ENCODE measurements around the gene DRAXIN.

DNA sequence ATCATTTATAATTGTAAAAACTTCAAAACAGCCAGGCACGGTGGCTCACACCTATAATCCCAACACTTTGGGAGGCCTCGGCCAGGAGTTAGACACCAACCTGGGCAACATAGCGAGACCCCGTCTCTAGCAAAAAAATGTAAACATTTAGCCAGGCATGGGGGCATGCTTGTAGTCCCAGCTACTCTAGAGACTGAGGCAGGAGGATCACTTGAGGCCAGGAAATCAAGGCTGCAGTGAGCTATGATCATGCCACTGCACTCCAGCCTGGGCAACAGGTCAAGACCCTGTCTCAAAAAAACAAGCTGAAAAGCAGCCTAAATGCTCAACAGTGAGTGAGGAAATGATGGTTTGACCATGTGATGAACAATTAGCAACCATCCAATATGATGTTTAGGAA, 77.8 kb downstream of the DRAXIN start:
- TF ChIP-seq, protein P1, sequence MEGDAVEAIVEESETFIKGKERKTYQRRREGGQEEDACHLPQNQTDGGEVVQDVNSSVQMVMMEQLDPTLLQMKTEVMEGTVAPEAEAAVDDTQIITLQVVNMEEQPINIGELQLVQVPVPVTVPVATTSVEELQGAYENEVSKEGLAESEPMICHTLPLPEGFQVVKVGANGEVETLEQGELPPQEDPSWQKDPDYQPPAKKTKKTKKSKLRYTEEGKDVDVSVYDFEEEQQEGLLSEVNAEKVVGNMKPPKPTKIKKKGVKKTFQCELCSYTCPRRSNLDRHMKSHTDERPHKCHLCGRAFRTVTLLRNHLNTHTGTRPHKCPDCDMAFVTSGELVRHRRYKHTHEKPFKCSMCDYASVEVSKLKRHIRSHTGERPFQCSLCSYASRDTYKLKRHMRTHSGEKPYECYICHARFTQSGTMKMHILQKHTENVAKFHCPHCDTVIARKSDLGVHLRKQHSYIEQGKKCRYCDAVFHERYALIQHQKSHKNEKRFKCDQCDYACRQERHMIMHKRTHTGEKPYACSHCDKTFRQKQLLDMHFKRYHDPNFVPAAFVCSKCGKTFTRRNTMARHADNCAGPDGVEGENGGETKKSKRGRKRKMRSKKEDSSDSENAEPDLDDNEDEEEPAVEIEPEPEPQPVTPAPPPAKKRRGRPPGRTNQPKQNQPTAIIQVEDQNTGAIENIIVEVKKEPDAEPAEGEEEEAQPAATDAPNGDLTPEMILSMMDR (IDR thresholded peaks at IDR 0.05) = no peak
- TF ChIP-seq POLR2A (IDR thresholded peaks at IDR 0.05) = no peak

Data from body of pancreas (tissue), 4 donors.